Panc1 (cell line): ENCODE results near the gene MS4A8. TPM values are rescaled to one million over a fixed set of nuclear protein-coding genes. Genes with fewer than 3 reads are reported as not detected.

ENCODE experiments used
- ATAC-seq: fragments of 200-7000 bp; cut with Tn5 transposase; 2 replicates; pipeline ENCODE4 v1.9.1; 2020; ENCODE audit warnings: mild to moderate bottlenecking, moderate library complexity
- BruUV-seq: library from RNA; stranded (reverse); fragments of 400-500 nt; replicated peaks from 2 replicates; lab custom pipeline; 2021; lab: Mats Ljungman, UMichigan
- CTCF ChIA-PET: fragments of 300-600 bp; sonication (Branson Sonifier 250); formaldehyde crosslinking; loops from one replicate; lab custom pipeline; 2022; ENCODE audit warnings: antibody characterized with exemption; lab: Charles Lee
- POLR2A ChIA-PET: fragments of 300-600 bp; sonication (Branson Sonifier 250); formaldehyde crosslinking; loops from one replicate; lab custom pipeline; 2022; ENCODE audit warnings: antibody characterized with exemption; lab: Charles Lee
- DNase-seq: peaks from one replicate; pipeline ENCODE4 v3.0.0-alpha.2; 2010; ENCODE audit warnings: low read depth, low spot score
- H3K27ac ChIP-seq: 2 replicates; pipeline ENCODE4 v1.5.1; 2011; ENCODE audit warnings: mild to moderate bottlenecking, low read length, inconsistent platforms
- H3K27me3 ChIP-seq: fragments of 200-500 bp; sonication (Bioruptor generic); 2 replicates; pipeline ENCODE4 v1.6.0; 2014; ENCODE audit warnings: low read length, inconsistent platforms; ENCODE audit not compliant: control insufficient read depth, insufficient read depth
- H3K36me3 ChIP-seq: fragments of 200-500 bp; sonication (Bioruptor generic); 2 replicates; pipeline ENCODE4 v1.5.1; 2014; ENCODE audit warnings: inconsistent platforms, mild to moderate bottlenecking, low read length, moderate library complexity; ENCODE audit not compliant: control insufficient read depth, insufficient read depth
- H3K4me1 ChIP-seq: 2 replicates; pipeline ENCODE4 v1.5.1; 2011; ENCODE audit warnings: inconsistent platforms, mild to moderate bottlenecking, low read length, moderate library complexity; ENCODE audit not compliant: control insufficient read depth, insufficient read depth
- H3K4me3 ChIP-seq, 2 experiments: 2 replicates each; pipeline ENCODE4 v1.5.1; 2011 to 2012; ENCODE audit warnings: low read depth in 2 of 2, low read length in 2 of 2, mild to moderate bottlenecking in 2 of 2, inconsistent platforms in 1 of 2, moderate library complexity in 1 of 2
- H3K9me3 ChIP-seq: fragments of 200-500 bp; sonication (Bioruptor generic); 2 replicates; pipeline ENCODE4 v1.5.1; 2014; ENCODE audit warnings: low read depth, mild to moderate bottlenecking, inconsistent platforms, low read length, moderate library complexity; ENCODE audit not compliant: control insufficient read depth, insufficient read depth
- CTCF ChIP-seq: fragments of 450-650 bp; IDR thresholded peaks from 2 replicates; pipeline ENCODE4 v1.5.1; 2017; ENCODE audit warnings: mild to moderate bottlenecking
- POLR2AphosphoS5 ChIP-seq: IDR thresholded peaks from 2 replicates; pipeline ENCODE4 v1.6.1; 2012; ENCODE audit warnings: mild to moderate bottlenecking, low read depth, low read length, moderate library complexity
- REST ChIP-seq, 2 experiments: IDR thresholded peaks; 2 replicates each; pipeline ENCODE4 v1.6.1; 2011 to 2012; ENCODE audit warnings: low read depth in 2 of 2, control low read depth in 1 of 2, low read length in 1 of 2, mild to moderate bottlenecking in 1 of 2, moderate library complexity in 1 of 2; ENCODE audit not compliant: insufficient read depth in 1 of 2
- SIN3A ChIP-seq: IDR thresholded peaks from 2 replicates; pipeline ENCODE4 v1.6.1; 2012; ENCODE audit warnings: low read depth, mild to moderate bottlenecking, low read length, moderate library complexity, borderline replicate concordance; ENCODE audit not compliant: insufficient read depth
- TCF7L2 ChIP-seq: IDR thresholded peaks from 2 replicates; pipeline ENCODE4 v1.6.1; 2011; ENCODE audit warnings: mild to moderate bottlenecking, low read depth, low read length, inconsistent platforms
- in situ Hi-C: cut with HindIII; loops from 2 replicates; pipeline ENCODE4 v1.10.0; 2016; ENCODE audit warnings: low sequenced_read_pairs, low pct_unique_long_range_greater_than_20kb
- intact Hi-C: fragments of 100-400 bp; cut with micrococcal nuclease; formaldehyde crosslinking; loops from one replicate; pipeline ENCODE4 v1.10.0; 2022; ENCODE audit not compliant: unreplicated experiment
- total RNA-seq: library from RNA; stranded (reverse); gene quantifications from one replicate; pipeline ENCODE4 v1.2.1, GENCODE V29; 2021; ENCODE audit not compliant: unreplicated experiment

MS4A8 gene
- total RNA-seq, 1 experiment from 2014 or later, result not detected

GRCh38 chr11:60741421-60741820, 42.0 kb downstream of the MS4A8 start:
- Histone ChIP-seq H3K4me3 (no peak overlapping the region), H3K27me3 (peaks cover 4% of the 10 kb centered on the region; the same call in 1 of the 2 replicates), H3K9me3 (no peaks in the 10 kb centered on the region), H3K4me1 (no peaks in the 10 kb centered on the region; the same call in 1 of the 2 replicates), H3K27ac (no peak overlapping the region), H3K36me3 (no peaks in the 10 kb centered on the region)
- intact Hi-C loops, result no loop called here
- TF ChIP-seq SIN3A (no peak), POLR2AphosphoS5 (no peak), TCF7L2 (no peak), REST (IDR thresholded peaks at IDR 0.05; ENCODE audit: insufficient read depth in 1 of 2, low read depth in 2 of 2, low read length in 1 of 2) (no peak), CTCF (no peak)
- ChIA-PET CTCF (no interaction called here), POLR2A (no interaction called here)
- BruUV-seq, result no TSS peak
- DNase-seq (no peak), ATAC-seq (no peak)
- in situ Hi-C loops, result no loop called here

- no peak for ATAC-seq
- no TSS peak for BruUV-seq
These were observed 43.6 kb downstream of the MS4A8 start for GRCh38 chr11:60743058-60743457.

More at GRCh38 chr11:60743058-60743457, 43.6 kb downstream of the MS4A8 start:
- TF ChIP-seq TCF7L2 (no peak), CTCF (no peak)
- H3K27me3 ChIP-seq, result peaks cover 4% of the 10 kb centered on the region; the same call in 1 of the 2 replicates
- H3K27ac ChIP-seq, result no peak overlapping the region
- H3K36me3 ChIP-seq, result no peaks in the 10 kb centered on the region
- no peak overlapping the region for H3K4me3 ChIP-seq
- no peaks in the 10 kb centered on the region; the same call in 1 of the 2 replicates for H3K4me1 ChIP-seq
- POLR2A ChIA-PET, result no interaction called here
- intact Hi-C loops, result no loop called here
- CTCF ChIA-PET, result interaction anchor here (0.9 kb wide), 1 partner anchor 20 kb away, joined by 3 read pairs; no protein-coding TSS in a partner anchor
- no peak for DNase-seq
- in situ Hi-C loops, result no loop called here
- H3K9me3 ChIP-seq, result no peaks in the 10 kb centered on the region
